Stimulated activated naive CD8-positive, alpha-beta T cell treated with anti-CD3 and anti-CD28 coated beads, Interleukin-15, Interleukin-2, amounts not matched to agents 100 U/mL and 50 U/mL, for 24 hours (primary cell): ENCODE data around the gene RNF13.
"Not testable (repeated sequence)": the region's sequence is repeated elsewhere in the genome, so short reads cannot be mapped to it uniquely, and the experiment has no call there.

Experiments used
- ATAC-seq: fragments of 150-1000 bp; cut with Tn5 transposase; one replicate; pipeline ENCODE4 v1.10.0; 2021
- DNase-seq: peaks from one replicate; pipeline ENCODE4 v3.0.0; 2021

Gene RNF13

DNA sequence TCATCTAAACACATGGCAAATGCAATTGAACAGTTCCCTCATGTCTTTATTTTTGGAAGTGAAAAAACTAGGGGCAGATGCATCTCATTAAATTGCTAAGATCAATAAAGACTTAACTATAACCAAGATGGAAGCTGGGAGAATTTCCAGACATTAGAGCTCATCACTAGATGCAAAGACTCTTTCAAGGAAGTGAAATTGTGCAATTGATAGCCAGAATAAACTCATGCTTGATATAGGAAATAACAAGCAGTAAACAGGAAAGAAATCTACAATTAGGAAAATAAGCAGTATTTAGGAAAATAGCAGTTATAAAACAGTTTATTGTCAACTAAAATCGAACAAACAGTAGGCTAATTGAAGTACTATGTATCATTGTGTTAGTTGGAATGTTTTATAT is 11.8 kb upstream of the RNF13 start:
- DNase-seq (no peak), ATAC-seq (no peak)

DNA sequence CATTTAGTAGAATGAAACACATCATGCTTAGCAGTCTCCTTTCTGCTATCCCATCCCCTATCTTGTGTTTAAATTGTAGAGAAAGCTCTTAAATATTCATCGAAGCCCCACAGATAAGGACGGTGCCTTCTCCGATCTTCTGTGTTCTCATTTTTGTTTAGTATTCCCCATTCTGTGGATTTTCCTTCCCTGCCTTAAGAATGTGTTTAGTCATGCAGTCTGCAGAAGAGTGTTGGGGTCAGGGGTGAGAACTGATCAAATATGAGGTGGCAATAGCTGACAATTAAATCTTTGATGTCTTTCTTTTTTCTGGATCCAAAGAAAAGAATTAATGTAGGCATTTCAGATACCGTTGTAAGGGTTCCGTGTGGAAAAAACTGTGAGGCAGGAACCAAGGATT is 11.4 kb upstream of the RNF13 start:
- no peak for ATAC-seq

DNA sequence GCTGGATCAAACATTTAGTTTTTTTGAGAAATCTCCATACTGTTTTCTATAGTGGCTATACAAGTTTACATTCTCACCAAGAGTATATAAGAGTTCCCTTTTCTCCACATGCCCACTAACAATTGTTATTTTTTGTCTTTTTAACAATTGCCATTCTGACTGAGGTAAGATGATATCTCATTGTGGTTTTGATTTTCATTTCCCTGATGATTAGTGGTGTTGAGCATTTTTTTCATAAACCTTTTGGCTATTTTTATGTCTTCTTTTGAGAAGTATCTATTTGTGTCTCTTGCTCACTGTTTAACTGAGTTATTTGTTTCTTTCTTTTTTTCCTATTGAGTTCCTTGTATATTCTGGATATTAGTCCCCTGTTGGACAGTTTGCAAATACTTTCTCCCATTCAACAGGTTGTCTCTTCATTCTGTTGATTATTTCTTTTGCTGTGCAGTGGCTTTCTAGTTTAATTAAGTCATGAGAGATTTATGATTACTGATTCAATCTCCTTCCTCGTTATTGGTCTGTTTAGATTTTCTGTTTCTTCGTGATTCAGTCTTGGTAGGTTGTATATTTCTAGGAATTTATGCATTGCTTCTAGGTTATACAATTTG is 6.7 kb upstream of the RNF13 start:
- DNase-seq (no peak), ATAC-seq (no peak)

More for the DNA sequence above, 11.4 kb upstream of the RNF13 start:
- DNase-seq = no peak

DNA sequence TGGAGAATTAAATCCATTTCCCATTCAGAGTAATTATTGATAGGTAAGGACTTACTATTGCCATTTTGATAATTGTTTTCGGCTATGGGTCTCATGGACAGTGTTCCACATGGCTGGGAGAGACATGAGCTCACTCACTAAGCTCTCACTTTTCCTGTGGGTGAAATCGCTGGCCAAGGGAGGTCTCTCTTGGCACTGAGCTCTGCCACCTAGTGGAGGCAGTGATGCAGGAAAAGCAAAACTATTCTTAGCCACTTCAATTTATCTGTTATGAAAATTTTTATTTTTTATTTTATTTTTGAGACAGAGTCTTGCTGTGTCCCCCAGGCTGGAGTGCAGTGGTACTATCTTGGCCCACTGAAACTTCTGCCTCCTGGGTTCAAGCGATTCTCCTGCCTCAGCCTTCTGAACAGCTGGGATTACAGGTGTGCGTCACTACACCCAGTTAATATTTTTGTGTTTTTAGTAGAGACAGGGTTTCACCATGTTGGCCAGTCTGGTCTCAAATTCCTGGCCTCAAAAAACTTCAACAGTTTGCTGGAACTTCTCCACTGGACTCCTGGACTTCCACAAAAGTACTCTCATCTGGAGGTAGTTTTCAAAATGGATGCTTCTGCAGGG is 4.7 kb upstream of the RNF13 start:
- ATAC-seq (no peak), DNase-seq (peak; percentile 70)

DNA sequence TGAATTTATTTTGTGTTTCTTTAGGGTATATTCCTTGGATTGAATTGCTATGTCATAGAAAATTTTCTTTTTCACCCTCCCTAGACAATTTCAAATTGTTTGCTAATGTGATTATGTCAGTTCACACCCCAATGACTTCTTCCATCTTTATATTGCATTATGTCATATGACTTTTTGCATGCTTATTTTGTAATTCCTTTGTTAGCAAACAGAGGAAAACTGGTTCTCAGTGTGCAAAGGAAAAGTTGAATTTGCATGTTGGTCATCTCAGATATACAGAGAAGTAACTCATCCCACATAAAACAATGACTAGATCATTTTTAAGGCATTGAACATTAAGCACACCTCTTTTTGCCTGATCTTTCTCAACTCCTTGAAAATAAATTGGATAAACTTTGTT is 3.3 kb upstream of the RNF13 start:
- no peak for ATAC-seq
- no peak for DNase-seq

DNA sequence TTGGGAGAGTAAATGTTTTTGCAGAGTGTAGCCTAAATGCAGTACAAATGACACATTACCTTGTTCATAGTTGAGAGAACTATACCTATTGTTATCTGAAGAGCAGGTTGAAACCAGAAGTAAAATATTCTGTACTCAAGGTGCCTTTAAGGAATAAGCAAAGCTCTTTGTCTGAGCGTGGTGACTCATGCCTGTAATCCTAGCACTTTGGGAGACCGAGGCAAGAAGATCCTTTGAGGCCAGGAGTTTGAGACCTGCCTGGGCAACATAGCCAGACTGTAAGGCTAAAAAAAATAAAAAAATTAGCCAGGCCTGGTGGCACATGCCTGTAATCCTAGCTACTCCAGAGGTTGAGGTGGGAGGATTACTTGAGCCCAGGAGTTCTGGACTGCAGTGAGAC is 2.2 kb upstream of the RNF13 start:
- no peak for DNase-seq

DNA sequence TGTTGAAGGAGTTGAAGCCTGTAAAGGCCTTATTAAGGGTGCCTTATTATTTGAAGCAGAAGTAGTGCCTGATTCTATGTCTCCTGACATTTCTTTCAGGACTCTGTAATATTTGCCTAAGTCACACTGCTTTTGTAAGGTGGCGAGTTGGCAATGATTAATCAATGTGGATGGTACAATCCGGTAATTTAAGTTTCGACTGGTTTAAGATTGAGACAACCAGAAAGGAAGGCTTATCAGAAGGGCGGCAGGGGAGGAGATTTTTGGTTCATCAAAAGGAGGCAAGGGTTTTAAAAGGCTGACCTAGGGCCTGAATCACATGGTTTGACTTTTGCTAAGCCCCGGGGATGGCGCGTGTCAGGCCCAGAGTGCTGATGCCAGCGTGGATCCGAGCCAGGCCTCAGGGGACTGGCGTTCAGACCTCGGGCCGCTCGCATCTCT is 830 bp upstream of the RNF13 start:
- no peak for ATAC-seq
- DNase-seq = no peak

More for the DNA sequence above, 2.2 kb upstream of the RNF13 start:
- ATAC-seq = no peak

DNA sequence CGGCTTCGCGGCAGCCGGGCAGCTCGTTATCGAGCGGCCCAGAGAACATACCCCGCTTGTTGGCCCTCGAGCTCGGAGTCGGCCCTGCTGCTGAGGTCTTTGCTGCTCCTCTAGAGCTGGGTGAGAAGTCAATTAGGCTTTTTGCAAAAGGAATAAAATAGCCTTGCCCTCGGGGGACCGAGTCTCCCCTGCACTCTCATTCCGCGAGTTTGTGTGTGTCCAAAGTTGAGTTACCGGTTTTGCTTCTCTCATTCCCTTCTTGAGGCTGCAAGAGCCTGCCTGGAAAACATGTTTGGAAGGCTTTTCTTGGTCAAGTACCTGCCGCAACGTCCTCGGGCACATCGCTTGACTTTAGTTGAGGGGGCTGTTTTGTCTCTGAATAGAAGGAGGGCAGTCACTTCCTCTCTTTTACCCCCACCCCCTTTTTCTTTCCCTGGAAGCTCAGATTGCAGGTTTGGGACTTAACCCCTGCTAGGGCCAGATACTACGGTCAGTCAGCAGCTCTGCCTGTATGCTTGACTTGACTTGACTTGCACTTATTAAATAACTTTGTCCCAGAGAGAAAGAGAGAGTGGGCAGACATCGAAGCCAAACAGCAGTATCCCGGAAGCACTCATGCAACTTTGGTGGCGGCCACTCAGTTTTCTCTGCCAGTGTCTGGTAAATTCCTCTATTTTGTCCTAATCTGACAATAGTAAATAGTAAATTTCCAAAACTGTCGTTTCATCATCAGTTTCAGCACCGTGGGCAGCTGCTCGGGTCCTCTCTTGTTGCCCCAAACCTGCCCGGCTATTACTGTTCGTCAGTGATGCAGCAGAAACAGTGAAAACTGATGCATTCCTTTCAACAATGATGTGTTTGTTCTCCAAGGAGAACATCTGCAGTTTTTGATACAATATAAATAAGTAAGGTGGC is 609 bp downstream of the RNF13 start:
- ATAC-seq (no peak), DNase-seq (peak; percentile 31)

DNA sequence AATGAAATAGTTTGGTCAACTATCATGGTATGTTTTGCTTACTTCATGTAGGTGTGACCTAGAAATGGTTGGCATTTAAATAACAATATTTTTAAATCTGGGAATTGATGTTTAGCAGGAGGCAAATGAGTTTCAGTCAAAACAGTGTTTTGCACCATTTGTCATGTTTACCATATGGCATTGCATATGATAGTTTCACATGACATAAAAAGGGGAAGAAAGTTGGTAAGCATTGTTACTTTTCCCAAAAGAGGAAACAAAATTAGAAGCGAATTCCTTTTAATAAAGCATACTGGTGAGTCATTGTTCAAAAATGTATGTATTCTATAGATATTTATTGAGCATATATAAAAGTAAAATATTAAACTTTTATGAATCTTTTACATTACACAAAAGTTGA is 2.3 kb downstream of the RNF13 start:
- no peak for DNase-seq
- no peak for ATAC-seq

DNA sequence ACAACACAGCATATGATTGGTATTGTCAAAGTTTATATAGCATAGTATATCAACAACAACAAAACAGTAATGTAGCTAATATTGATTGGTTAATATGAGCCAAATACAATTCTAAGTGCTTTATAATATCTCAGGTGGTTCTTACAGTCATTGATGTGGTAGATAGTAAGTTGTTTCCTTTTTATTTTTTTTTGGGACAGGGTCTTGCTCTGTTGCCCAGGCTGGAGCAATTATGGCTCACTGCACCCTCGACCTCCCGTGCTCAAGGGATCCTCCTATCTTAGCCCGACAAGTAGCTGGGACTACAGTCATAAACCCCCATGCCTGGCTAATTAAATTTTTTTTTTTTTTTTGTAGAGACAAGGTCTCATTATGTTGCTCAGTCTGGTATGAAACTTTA is 2.7 kb downstream of the RNF13 start:
- ATAC-seq = no peak
- DNase-seq = no peak

DNA sequence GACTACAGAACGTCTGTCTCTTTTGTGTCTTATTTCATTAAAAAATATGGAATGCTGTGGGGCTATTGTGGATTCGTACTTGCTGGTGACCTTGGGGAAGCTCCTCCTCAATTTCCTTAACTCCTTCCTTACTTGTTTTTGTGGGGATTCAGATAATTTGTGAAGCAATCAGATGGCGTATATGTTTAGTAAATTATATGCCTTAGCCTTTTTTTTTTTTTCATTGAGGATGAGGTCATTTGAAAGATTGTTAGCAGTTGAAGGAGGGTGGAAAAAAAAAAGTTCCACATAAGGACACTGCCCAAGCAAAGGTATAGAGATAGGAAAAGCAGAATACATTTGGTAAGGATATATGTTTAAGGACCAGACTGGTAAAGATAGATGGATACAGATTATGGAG is 3.3 kb downstream of the RNF13 start:
- ATAC-seq = no peak
- no peak for DNase-seq

DNA sequence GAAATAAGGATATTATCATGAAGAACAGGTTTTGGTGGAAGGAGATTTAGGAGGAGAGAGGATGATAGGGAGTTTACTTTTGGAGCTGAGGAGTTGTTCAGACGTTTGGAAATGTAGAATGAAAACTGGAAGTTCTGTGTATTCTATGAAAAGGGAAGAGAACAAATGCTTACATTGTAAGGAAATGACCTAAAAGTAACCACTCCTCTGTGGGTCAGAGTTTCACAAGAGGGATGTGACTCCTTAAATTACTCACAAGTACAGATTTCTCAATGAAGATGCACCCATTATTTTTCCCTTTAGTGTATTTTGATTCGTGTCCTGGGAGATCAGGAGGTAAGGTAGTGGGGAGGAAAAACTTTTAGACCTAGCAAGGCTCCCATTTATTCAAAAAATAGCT is 4.0 kb downstream of the RNF13 start:
- DNase-seq = no peak
- ATAC-seq = no peak

DNA sequence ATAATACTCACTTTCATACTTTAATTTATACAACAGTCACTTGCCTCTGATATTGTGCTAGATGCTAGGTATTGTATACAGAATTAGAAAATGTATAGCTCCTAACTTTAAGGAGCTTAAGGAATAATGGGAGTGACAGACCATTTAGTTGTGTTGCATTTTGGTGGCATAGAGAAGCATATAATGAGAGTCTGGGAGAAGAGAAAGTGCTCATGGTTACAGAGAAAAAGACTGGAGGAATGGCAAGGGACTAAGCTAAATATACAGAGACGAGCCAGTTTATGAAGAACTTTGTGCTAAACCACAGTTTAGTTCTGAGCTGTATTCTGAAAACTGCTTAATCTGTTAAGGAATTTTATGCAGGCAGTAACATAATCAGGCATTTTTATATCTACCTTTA is 6.4 kb downstream of the RNF13 start:
- DNase-seq (no peak), ATAC-seq (no peak)

DNA sequence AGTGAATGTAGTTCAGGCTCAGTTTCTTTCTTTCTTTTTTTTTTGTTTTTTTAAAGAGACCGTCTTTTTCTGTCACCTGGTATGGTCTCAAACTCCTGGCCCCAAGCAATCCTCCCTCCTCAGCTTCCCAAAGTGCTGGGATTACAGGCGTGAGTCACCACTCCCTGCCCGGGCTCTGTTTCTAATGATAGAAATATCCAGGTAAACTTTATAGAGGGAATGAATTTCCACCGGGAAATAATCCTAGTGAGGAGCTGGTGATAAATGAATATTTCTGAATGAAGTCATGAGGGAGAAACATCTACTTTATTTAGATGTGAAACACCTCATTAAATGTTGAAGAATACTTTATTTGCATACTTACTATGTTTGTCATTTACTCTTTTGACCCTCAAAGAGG is 7.2 kb downstream of the RNF13 start:
- no peak for DNase-seq
- ATAC-seq = no peak

DNA sequence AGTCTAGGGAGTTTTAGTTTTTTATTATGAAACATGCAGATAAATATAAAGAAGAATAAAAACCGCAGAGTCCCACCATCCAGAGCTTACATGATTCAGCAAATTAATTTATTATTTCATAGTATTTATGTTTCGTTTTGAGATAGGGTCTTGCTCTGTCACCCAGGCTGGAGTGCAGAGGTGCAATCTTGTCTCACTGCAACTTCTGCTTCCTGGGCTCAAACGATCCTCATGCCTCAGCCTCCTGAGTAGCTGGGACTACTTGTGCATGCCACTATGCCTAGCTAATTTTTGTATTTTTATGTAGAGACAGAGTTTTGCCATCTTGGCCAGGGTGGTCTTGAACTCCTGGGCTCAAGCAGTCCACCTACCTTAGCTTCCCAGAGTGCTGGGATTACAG is 13.6 kb downstream of the RNF13 start:
- no peak for ATAC-seq
- DNase-seq = no peak

DNA sequence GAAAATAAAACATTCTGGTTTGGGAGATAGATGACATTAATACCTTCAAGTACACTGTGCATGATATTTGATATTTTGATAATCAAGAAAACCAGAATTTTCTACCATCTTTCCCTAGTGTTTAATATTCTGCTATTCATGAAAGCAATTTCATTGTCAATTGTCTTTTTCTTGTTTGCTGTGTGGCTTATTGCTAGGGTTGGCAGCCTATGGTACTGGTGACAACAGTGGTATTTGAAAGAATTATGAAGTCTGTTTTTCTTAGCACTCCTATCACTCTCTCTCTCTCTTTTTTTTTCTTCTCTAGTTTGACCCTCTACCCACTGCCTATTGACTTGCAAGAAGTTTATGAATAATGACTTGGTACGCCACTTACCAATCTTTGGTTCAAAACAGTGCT is 15.4 kb downstream of the RNF13 start:
- DNase-seq (no peak), ATAC-seq (no peak)

DNA sequence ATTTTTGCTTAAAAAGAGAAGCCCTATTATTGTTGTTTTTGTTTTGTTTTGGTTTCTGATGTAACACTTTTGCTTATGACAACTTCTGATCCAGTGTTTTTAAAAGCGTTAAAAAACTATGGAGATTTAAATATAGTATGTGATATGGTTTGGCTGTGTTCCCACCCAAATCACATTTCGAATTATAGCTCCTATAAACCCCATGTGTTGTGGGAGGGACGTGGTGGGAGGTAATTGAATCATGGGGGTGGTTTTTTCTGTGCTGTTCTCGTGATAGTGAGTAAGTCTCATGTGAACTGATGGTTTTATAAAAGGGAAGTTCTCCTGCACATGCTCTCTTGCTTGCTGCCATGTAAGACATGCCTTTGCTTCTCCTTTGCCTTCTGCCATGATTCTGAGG is 16.6 kb downstream of the RNF13 start:
- ATAC-seq = not testable (repeated sequence)

DNA sequence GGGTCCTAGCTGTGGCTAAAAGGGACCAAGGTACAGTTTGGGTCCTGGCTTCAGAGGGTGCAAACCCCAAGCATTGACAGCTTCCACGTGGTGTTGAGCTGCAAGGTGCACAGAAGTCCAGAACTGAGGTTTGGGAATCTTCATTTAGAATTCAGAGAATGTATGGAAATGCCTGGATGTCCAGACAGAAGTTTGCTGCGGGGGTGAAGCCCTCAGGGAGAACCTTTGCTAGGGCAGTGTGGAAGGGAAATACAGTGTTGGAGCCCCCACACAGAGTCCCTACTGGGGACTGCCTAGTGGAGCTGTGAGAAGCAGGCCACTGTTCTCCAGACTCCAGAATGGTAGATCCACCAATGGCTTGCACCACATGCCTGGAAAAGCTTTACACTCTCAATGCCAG is 17.9 kb downstream of the RNF13 start:
- DNase-seq = no peak
- ATAC-seq = no peak

More for the DNA sequence above, 16.6 kb downstream of the RNF13 start:
- DNase-seq = not testable (repeated sequence)

DNA sequence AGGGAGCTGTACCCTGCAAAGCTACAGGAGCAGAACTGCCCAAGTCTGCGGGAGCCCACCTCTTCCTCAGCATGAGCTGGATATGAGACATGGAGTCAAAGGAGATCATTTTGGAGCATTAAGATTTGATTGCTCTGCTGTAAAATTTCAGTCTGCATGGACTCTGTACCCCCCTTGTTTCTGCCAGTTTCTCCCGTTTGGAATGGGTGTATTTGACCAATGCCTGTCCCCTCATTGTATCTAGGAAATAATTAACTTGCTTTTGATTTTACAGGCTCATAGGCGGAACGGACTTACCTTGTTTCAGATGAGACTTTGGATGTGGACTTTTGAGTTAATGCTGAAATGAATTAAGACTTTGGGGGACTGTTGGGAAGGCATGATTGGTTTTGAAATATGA is 18.3 kb downstream of the RNF13 start:
- no peak for ATAC-seq

DNA sequence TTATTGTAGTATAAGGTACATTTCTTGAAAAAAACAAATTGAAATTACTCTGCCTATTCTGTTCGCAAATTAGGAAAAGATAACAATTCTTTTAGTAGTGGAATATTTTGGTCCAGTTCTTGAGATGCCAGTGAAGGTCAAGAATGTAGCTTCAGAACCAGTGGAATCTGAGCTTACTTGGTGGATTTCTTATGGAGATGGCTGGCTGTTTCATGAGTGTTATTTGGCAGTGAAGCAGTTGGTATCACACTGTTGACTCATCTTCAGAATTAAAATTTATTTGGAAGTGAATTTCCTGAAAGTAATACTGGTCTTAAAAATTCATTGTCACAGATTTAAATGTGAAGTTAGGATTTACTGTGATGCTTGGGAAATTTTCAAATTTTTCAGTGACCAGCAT is 19.1 kb downstream of the RNF13 start:
- ATAC-seq (no peak), DNase-seq (no peak)

More for the DNA sequence above, 18.3 kb downstream of the RNF13 start:
- DNase-seq = no peak

DNA sequence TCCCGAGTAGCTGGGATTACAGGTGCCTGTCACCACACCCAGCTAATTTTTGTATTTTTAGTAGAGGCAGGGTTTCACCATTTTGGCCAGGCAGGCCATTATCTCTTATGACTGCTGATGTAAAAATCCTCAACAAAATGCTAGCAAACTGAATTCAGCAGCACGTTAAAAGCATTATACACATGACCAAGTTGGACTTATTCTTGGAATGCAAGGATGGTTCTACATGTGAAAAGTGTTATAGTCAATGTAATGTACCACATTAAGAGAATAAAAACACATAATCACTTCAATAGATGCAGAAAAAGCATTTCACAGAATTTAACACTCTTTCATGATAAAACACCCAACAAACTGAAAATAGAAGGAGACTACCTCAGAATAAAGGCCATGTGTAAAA is 20.2 kb downstream of the RNF13 start:
- ATAC-seq (no peak), DNase-seq (no peak)

DNA sequence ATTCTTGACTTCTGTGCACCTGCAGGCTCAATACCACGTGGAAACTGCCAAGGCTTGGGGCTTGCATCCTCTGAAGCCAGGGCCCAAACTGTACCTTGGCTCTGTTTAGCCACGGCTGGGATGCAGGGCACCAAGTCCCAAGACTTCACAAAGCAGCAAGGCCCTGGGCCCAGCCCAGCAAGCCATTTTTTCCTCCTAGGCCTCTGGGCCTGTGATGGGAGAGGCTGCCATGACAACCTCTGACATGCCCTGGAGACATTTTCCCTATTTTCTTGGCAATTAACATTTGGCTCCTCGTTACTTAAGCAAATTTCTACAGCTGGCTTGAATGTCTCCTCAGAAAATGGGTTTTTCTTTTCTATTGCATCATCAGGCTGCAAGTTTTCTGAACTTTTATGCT is 25.5 kb downstream of the RNF13 start:
- not testable (repeated sequence) for DNase-seq, ATAC-seq

DNA sequence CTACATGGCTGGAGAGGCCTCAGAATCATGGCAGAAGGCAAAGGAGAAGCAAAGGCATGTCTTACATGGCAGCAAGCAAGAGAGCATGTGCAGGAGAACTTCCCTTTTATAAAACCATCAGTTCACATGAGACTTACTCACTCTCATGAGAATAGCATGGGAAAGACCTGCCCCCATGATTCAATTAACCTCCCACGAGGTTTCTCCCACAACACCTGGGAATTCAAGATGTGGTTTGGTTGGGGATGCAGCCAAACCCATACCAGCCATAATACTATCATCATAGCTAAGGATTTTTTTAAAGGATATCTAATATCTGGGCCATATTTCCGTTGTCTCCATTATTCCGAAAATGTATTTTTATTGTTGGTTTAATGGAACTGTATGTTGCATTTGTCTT is 26.5 kb downstream of the RNF13 start:
- not testable (repeated sequence) for ATAC-seq, DNase-seq
